Spinal cord (tissue), 10 donors: ENCODE data around the gene PDZK1IP1. TPM values are rescaled to one million over a fixed set of nuclear protein-coding genes. Genes with fewer than 3 reads are reported as not detected.

Experiments used
- DNase-seq, 6 donors: peaks; one replicate each; pipeline versions ENCODE4 v3.0.0 to v3.0.0-alpha.2; 2013 to 2015; ENCODE audit warnings: low spot score in 6 of 6, low read depth in 4 of 6
- H3K27ac ChIP-seq: one replicate; pipeline ENCODE4 v1.5.1; 2013; ENCODE audit warnings: low read depth, low read length, control low read depth
- H3K27me3 ChIP-seq: one replicate; pipeline ENCODE4 v1.6.1; 2013; ENCODE audit warnings: low read length; ENCODE audit not compliant: control insufficient read depth, insufficient read depth
- H3K36me3 ChIP-seq: one replicate; pipeline ENCODE4 v1.6.1; 2013; ENCODE audit warnings: low read length; ENCODE audit not compliant: control insufficient read depth, insufficient read depth
- H3K4me1 ChIP-seq: one replicate; pipeline ENCODE4 v1.6.1; 2013; ENCODE audit warnings: low read length; ENCODE audit not compliant: control insufficient read depth, insufficient read depth
- H3K4me3 ChIP-seq: one replicate; pipeline ENCODE4 v1.5.1; 2013; ENCODE audit warnings: low read depth, low read length, control low read depth
- H3K9me3 ChIP-seq: one replicate; pipeline ENCODE4 v1.6.1; 2013; ENCODE audit warnings: low read length; ENCODE audit not compliant: control insufficient read depth, insufficient read depth
- WGBS: methylation state at CpG from one replicate; pipeline ENCODE4 v1.1.5; 2013; ENCODE audit warnings: missing lambda C conversion rate; ENCODE audit not compliant: insufficient coverage; 5-methylcytosine and 5-hydroxymethylcytosine counted together
- long read RNA-seq, 4 donors: transcript quantifications; one replicate each; lab custom pipeline, GENCODE V29; 2026
- polyA plus RNA-seq, 2 donors: library from polyadenylated mRNA; unstranded; fragments of 120-200 nt; gene quantifications; one replicate each; pipeline ENCODE4 v1.2.1, GENCODE V29; 2013; ENCODE audit not compliant: insufficient read length in 2 of 2
- total RNA-seq, 2 donors: library from RNA; depleted of rRNA in 1 of 2; stranded (reverse); fragments of 120-200 nt in 1 of 2; fragments of >200 nt in 1 of 2; gene quantifications; one replicate each; pipeline versions ENCODE4 v1.2.3 to v1.2.4, GENCODE V29; 2013 to 2014
- donor health status: healthy.

PDZK1IP1 gene, protein sequence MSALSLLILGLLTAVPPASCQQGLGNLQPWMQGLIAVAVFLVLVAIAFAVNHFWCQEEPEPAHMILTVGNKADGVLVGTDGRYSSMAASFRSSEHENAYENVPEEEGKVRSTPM
- under 1 TPM in 1 of 2 donors, not detected in 1; 0.30 TPM for total RNA-seq
- under 1 TPM in 1 of 2 donors, not detected in 1; 0.35 TPM for polyA plus RNA-seq
- long read RNA-seq, donor 1 = 0 reads
- long read RNA-seq, donor 2 = 0 reads
- long read RNA-seq, donor 3 = 0 reads
- long read RNA-seq, donor 4, partial matches to known transcripts = 0 of 3 reads
- long read RNA-seq, donor 4, other reads (novel, unspliced or antisense) = 0 of 3 reads

- peaks cover 2% of the 10 kb centered on the region for H3K27me3 ChIP-seq
- H3K27ac ChIP-seq = no peak within 1 kb of the TSS
- DNase-seq = peak in 1 of 6 donors; percentile 29
- H3K4me1 ChIP-seq = peaks cover 12% of the 10 kb centered on the region
- H3K4me3 ChIP-seq = no peak within 1 kb of the TSS
- no peaks in the 10 kb centered on the region for H3K36me3 ChIP-seq
- H3K9me3 ChIP-seq = no peaks in the 10 kb centered on the region
- WGBS = 64% methylated on average over 16 of the region's 16 CpGs
Measured at GRCh38 chr1:47189844-47190508, at the start of gene PDZK1IP1. PDZK1IP1 (minus strand) TSS chr1:47190036; CDS start chr1:47189932, 104 bp downstream.

DNA sequence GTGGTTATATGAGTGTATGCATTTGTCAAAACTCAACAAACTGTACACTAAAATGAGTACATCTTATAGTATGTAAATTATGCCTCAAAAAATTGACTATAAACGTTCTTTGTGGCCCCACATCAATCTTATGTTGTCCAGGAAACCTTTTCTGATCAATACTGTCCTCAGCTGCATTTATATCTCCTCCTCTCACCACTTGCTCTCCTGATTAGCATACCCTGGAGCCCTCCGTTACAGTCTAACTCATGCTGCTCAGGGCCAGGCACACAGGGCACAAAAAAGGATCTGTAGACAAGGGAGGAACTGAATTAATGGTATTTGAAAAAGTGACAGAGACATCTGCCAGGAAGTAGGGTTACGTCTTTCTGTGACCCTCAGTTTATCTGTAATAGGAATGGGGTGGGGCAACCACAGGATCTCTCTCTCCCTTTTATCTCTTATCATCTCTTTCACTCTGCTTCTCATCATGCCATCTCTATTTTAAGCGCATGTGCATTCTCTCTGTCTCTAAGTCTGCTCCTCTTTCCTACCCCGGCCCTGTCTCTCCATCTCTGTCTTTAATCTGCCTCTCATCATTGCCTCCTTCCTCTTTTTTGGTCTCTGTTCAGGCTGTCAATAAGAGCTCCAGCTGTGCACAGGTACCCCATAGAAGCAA is 49.2 kb upstream of the PDZK1IP1 start:
- WGBS = 82% methylated on average over 2 of the region's 5 CpGs
- peaks cover 48% of the 10 kb centered on the region for H3K27me3 ChIP-seq
- H3K4me3 ChIP-seq = no peak overlapping the region
- H3K4me1 ChIP-seq = peaks cover 4% of the 10 kb centered on the region
- H3K27ac ChIP-seq = no peak overlapping the region
- no peaks in the 10 kb centered on the region for H3K9me3 ChIP-seq
- DNase-seq = no peak
- no peaks in the 10 kb centered on the region for H3K36me3 ChIP-seq

- peaks cover 62% of the 10 kb centered on the region for H3K27me3 ChIP-seq
- no peak for DNase-seq
- peaks cover 20% of the 10 kb centered on the region for H3K4me1 ChIP-seq
- no peak overlapping the region for H3K4me3 ChIP-seq
- no peaks in the 10 kb centered on the region for H3K9me3 ChIP-seq
- H3K36me3 ChIP-seq = no peaks in the 10 kb centered on the region
- 73% methylated on average over 2 of the region's 4 CpGs for WGBS
- H3K27ac ChIP-seq = peak overlapping the region; percentile 11
Measured at GRCh38 chr1:47235806-47236205, 46.0 kb upstream of the PDZK1IP1 start.

- Histone ChIP-seq H3K9me3 (no peaks in the 10 kb centered on the region), H3K4me3 (no peak overlapping the region), H3K36me3 (no peaks in the 10 kb centered on the region), H3K27ac (peak overlapping the region; percentile 54), H3K4me1 (peaks cover 21% of the 10 kb centered on the region), H3K27me3 (peaks cover 66% of the 10 kb centered on the region)
- DNase-seq = no peak
- WGBS = 24% methylated on average over 9 of the region's 21 CpGs
Measured at GRCh38 chr1:47235241-47235681, 45.4 kb upstream of the PDZK1IP1 start.

DNA sequence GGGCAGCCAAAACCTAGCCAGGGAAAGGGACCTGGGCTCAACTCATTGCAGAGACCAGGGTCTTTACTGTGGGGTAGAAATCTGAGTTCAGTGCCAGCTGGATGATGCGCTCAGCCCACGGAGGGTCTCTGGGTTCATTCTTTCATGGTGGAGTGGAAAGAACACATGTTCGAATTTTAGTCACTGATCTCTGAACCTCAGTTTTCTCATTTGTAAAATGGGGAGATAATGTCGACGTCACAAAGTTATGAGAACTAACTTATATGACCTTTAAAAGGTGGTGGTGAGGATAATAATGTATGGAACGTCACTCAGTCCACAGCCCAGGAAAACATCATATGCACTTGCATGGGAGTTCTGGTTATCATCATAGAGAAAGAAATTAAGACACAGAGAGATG is 43.4 kb upstream of the PDZK1IP1 start:
- Histone ChIP-seq H3K36me3 (no peaks in the 10 kb centered on the region), H3K4me1 (peaks cover 29% of the 10 kb centered on the region), H3K27ac (no peak overlapping the region), H3K4me3 (no peak overlapping the region), H3K27me3 (peaks cover 79% of the 10 kb centered on the region), H3K9me3 (no peaks in the 10 kb centered on the region)
- WGBS = 44% methylated on average over 3 of the region's 6 CpGs
- no peak for DNase-seq

DNA sequence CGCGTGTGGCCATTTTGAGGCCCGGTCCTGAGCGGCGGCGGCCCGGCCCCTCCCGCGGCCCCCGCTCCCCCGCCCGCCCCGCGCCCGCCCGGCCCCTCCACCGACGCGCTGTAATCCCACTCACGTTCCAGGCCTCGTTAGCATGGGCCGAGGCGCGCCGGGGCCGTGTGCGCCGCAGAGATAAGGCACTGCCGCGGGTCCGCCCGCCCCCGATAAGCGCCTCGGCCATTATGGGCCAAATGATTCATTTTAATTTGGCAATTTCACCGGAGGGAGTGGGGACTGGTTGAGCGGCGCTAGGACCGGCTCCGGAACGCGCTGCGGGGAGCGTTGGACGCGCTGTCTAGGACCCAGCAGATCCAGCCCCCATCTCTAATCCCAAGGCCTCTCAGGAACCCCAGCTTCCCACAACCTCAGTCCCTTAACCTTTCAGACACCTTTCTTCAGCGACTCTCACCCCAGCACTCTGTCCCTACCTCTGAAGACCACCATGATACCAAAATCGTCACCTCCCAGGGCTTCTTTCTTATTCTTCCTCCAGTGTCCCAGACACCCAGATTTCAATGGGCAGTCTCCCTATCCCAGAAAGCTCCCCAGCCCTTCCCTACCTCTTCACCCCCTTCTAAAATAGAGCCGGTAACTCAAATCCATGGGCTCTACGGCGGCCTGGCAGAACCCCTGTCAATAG is 42.5 kb upstream of the PDZK1IP1 start, which contains the start of gene TAL1:
Gene TAL1, minus strand, starts transcription at position 39 of the 688 bp plus-strand sequence. CDS start 6,337 bp downstream, outside the sequence.
- 2% methylated on average over 46 of the region's 51 CpGs for WGBS

GRCh38 chr1:47231301-47232186 is 41.7 kb upstream of the PDZK1IP1 start:
- peaks cover 95% of the 10 kb centered on the region for H3K27me3 ChIP-seq
- no peaks in the 10 kb centered on the region for H3K9me3 ChIP-seq
- H3K4me1 ChIP-seq = peaks cover 29% of the 10 kb centered on the region
- WGBS = under 1% methylated on average over 41 of the region's 62 CpGs
- no peaks in the 10 kb centered on the region for H3K36me3 ChIP-seq
- peak overlapping the region; percentile 13 for H3K4me3 ChIP-seq
- H3K27ac ChIP-seq = peak overlapping the region; percentile 4
- peak in 2 of 6 donors; percentile 75 for DNase-seq

More for the DNA sequence above, 42.5 kb upstream of the PDZK1IP1 start, which contains the start of gene TAL1:
- H3K4me1 ChIP-seq = peaks cover 29% of the 10 kb centered on the region
- H3K27ac ChIP-seq = peak within 1 kb of the TSS; percentile 4
- H3K27me3 ChIP-seq = peaks cover 87% of the 10 kb centered on the region
- no peaks in the 10 kb centered on the region for H3K36me3 ChIP-seq
- H3K9me3 ChIP-seq = no peaks in the 10 kb centered on the region
- H3K4me3 ChIP-seq = peak within 1 kb of the TSS; percentile 19
- peak in 2 of 6 donors; percentile 20 to 51 for DNase-seq

DNA sequence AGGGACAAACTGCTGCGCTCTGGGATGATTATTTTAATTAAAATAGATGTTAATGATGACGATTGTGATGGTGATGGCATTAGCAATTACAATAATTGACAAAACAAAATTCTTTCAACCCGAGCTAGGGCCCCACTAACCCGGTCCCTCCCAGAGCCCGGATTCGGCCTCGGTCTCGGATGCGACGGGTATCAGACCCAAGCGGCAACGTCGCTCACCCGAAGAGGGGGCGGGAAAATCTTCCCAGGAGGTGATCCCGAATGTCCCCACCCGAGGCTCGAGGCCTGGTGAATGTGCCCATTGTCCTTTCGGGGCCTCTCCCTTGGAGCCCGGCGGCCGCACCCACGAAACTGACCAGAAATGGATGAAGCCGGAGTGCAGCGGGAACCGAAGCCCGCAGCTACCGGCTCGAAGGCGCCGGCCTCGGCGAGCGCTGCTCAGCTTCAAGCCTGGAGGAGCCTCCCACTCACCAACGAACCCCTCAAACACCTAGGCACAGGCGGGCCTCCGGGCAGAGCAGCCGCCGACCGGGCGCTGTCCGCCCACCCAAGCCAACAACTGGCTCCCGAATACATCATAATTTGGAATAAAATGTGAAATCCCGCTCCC is 41.0 kb upstream of the PDZK1IP1 start:
- WGBS = under 1% methylated on average over 40 of the region's 44 CpGs
- H3K9me3 ChIP-seq = no peaks in the 10 kb centered on the region
- peak overlapping the region; percentile 26 for H3K4me3 ChIP-seq
- H3K36me3 ChIP-seq = no peaks in the 10 kb centered on the region
- peaks cover 36% of the 10 kb centered on the region for H3K4me1 ChIP-seq
- peak overlapping the region; percentile 51 for H3K27ac ChIP-seq
- peaks cover 100% of the 10 kb centered on the region for H3K27me3 ChIP-seq
- peak in 2 of 6 donors; percentile 41 to 54 for DNase-seq
